Parathyroid adenoma (tissue), 2 donors: ENCODE results near the gene MED10.

Experiments used
- H2AFZ ChIP-seq: fragments of 300-600 bp; sonication (generic); one replicate; pipeline ENCODE4 v1.7.0; 2017; ENCODE audit warnings: antibody characterized with exemption, mild to moderate bottlenecking
- H3K27ac ChIP-seq: fragments of 300-600 bp; sonication (generic); one replicate; pipeline ENCODE4 v1.7.0; 2017
- H3K27me3 ChIP-seq: fragments of 300-600 bp; sonication (generic); one replicate; pipeline ENCODE4 v1.7.0; 2017; ENCODE audit warnings: low read length; ENCODE audit not compliant: control insufficient read depth, insufficient read depth
- H3K36me3 ChIP-seq: fragments of 300-600 bp; sonication (generic); one replicate; pipeline ENCODE4 v1.7.0; 2017; ENCODE audit warnings: low read length; ENCODE audit not compliant: control insufficient read depth, insufficient read depth
- H3K4me1 ChIP-seq: fragments of 300-600 bp; sonication (generic); one replicate; pipeline ENCODE4 v1.7.0; 2017; ENCODE audit warnings: control low read depth
- H3K4me2 ChIP-seq: fragments of 300-600 bp; sonication (generic); one replicate; pipeline ENCODE4 v1.7.0; 2017; ENCODE audit warnings: low read length
- H3K4me3 ChIP-seq: fragments of 300-600 bp; sonication (generic); one replicate; pipeline ENCODE4 v1.7.0; 2017; ENCODE audit warnings: low read depth, low read length
- H3K79me2 ChIP-seq: fragments of 300-600 bp; sonication (generic); one replicate; pipeline ENCODE4 v1.7.0; 2017; ENCODE audit warnings: control low read depth
- H3K9ac ChIP-seq: fragments of 300-600 bp; sonication (generic); one replicate; pipeline ENCODE4 v1.7.0; 2017; ENCODE audit warnings: mild to moderate bottlenecking
- H3K9me3 ChIP-seq: fragments of 300-600 bp; sonication (generic); one replicate; pipeline ENCODE4 v1.7.0; 2017; ENCODE audit warnings: low read length; ENCODE audit not compliant: control insufficient read depth
- CTCF ChIP-seq: fragments of 300-600 bp; sonication (generic); IDR thresholded peaks from one replicate; pipeline ENCODE4 v1.7.0; 2017; ENCODE audit warnings: antibody characterized with exemption, mild to moderate bottlenecking
- donor health status: primary hyperparathyroidism.

MED10 gene

GRCh38 chr5:6356578-6357164 is 21.7 kb downstream of the MED10 start:
- H3K27me3 ChIP-seq = no peaks in the 10 kb centered on the region
- H2AFZ ChIP-seq = no peak overlapping the region
- no peaks in the 10 kb centered on the region for H3K9me3 ChIP-seq
- H3K4me2 ChIP-seq = no peak overlapping the region
- H3K4me3 ChIP-seq = no peak overlapping the region
- no peak overlapping the region for H3K27ac ChIP-seq
- no peak for TF ChIP-seq CTCF
- no peaks in the 10 kb centered on the region for H3K4me1 ChIP-seq
- no peaks in the 10 kb centered on the region for H3K79me2 ChIP-seq
- no peaks in the 10 kb centered on the region for H3K36me3 ChIP-seq
- H3K9ac ChIP-seq = no peak overlapping the region

GRCh38 chr5:6355294-6355693 is 23.1 kb downstream of the MED10 start:
- Histone ChIP-seq H3K4me2 (no peak overlapping the region), H2AFZ (no peak overlapping the region), H3K27me3 (no peaks in the 10 kb centered on the region), H3K9ac (no peak overlapping the region), H3K36me3 (no peaks in the 10 kb centered on the region), H3K4me3 (no peak overlapping the region), H3K4me1 (no peaks in the 10 kb centered on the region), H3K79me2 (no peaks in the 10 kb centered on the region), H3K27ac (no peak overlapping the region), H3K9me3 (no peaks in the 10 kb centered on the region)
- no peak for TF ChIP-seq CTCF

- no peak overlapping the region for H3K9ac ChIP-seq
- no peaks in the 10 kb centered on the region for H3K27me3 ChIP-seq
- no peak for TF ChIP-seq CTCF
- H3K79me2 ChIP-seq = no peaks in the 10 kb centered on the region
- no peak overlapping the region for H3K4me3 ChIP-seq
- H3K4me2 ChIP-seq = no peak overlapping the region
- no peak overlapping the region for H3K27ac ChIP-seq
- no peaks in the 10 kb centered on the region for H3K9me3 ChIP-seq
- no peak overlapping the region for H2AFZ ChIP-seq
- no peaks in the 10 kb centered on the region for H3K4me1 ChIP-seq
- no peaks in the 10 kb centered on the region for H3K36me3 ChIP-seq
Measured at GRCh38 chr5:6354848-6355247, 23.5 kb downstream of the MED10 start.

- H3K79me2 ChIP-seq = no peaks in the 10 kb centered on the region
- no peak overlapping the region for H3K27ac ChIP-seq
- TF ChIP-seq CTCF = no peak
- no peaks in the 10 kb centered on the region for H3K4me1 ChIP-seq
- no peaks in the 10 kb centered on the region for H3K27me3 ChIP-seq
- no peak overlapping the region for H3K9ac ChIP-seq
- H3K4me3 ChIP-seq = no peak overlapping the region
- no peaks in the 10 kb centered on the region for H3K36me3 ChIP-seq
- no peak overlapping the region for H2AFZ ChIP-seq
- no peaks in the 10 kb centered on the region for H3K9me3 ChIP-seq
- H3K4me2 ChIP-seq = no peak overlapping the region
Measured at GRCh38 chr5:6353602-6354302, 24.6 kb downstream of the MED10 start.
